GM12878 (cell line): ENCODE data around the gene ENOX1. TPM values are rescaled to one million over a fixed set of nuclear protein-coding genes. Genes with fewer than 3 reads are reported as not detected.

Experiments used
- BMI1 ChIP-seq: fragments of 450-650 bp; IDR thresholded peaks from 2 replicates; pipeline ENCODE4 v1.6.1; 2016; ENCODE audit warnings: mild to moderate bottlenecking, moderate library complexity, borderline replicate concordance
- CREM ChIP-seq: IDR thresholded peaks from 2 replicates; pipeline ENCODE4 v1.6.1; 2014; ENCODE audit warnings: antibody characterized with exemption, low read depth
- FOXK2 ChIP-seq: fragments of 450-650 bp; IDR thresholded peaks from 2 replicates; pipeline ENCODE4 v1.6.1; 2017; ENCODE audit warnings: mild to moderate bottlenecking, moderate library complexity
- FOXM1 ChIP-seq: IDR thresholded peaks from 2 replicates; pipeline ENCODE4 v1.6.1; 2012; ENCODE audit warnings: low read depth, mild to moderate bottlenecking, inconsistent platforms, low read length, moderate library complexity
- JUND ChIP-seq: IDR thresholded peaks from 2 replicates; pipeline ENCODE4 v1.6.1; 2012; ENCODE audit warnings: low read depth, mild to moderate bottlenecking, low read length, improper control_type of control experiment, moderate library complexity
- NFIC ChIP-seq: IDR thresholded peaks from 2 replicates; pipeline ENCODE4 v1.6.1; 2012; ENCODE audit warnings: low read depth, mild to moderate bottlenecking, inconsistent platforms, low read length, moderate library complexity
- NFXL1 ChIP-seq: fragments of 450-650 bp; IDR thresholded peaks from 2 replicates; pipeline ENCODE4 v1.6.1; 2017; ENCODE audit warnings: antibody characterized with exemption, mild to moderate bottlenecking, borderline replicate concordance
- NFYB ChIP-seq: IDR thresholded peaks from 2 replicates; pipeline ENCODE4 v1.6.1; 2011; ENCODE audit warnings: low read depth, mild to moderate bottlenecking, low read length, improper control_type of control experiment, moderate library complexity; ENCODE audit not compliant: insufficient read depth
- NKRF ChIP-seq: fragments of 450-650 bp; conservative IDR thresholded peaks from 2 replicates; pipeline ENCODE4 v1.6.1; 2017; ENCODE audit warnings: mild to moderate bottlenecking, moderate library complexity
- PAX8 ChIP-seq: fragments of 450-650 bp; IDR thresholded peaks from 2 replicates; pipeline ENCODE4 v1.6.1; 2017; ENCODE audit warnings: mild to moderate bottlenecking, moderate library complexity
- PBX3 ChIP-seq: IDR thresholded peaks from 2 replicates; pipeline ENCODE4 v1.6.1; 2011; ENCODE audit warnings: mild to moderate bottlenecking, low read depth, low read length, moderate library complexity; ENCODE audit not compliant: insufficient replicate concordance
- RCOR1 ChIP-seq: conservative IDR thresholded peaks from 2 replicates; pipeline ENCODE4 v1.6.1; 2012; ENCODE audit warnings: low read depth, low read length, improper control_type of control experiment
- SMARCA5 ChIP-seq: fragments of 450-650 bp; IDR thresholded peaks from 2 replicates; pipeline ENCODE4 v1.6.1; 2017; ENCODE audit warnings: mild to moderate bottlenecking
- SP1 ChIP-seq: IDR thresholded peaks from one replicate; pipeline ENCODE4 v1.6.1; 2011; ENCODE audit warnings: low read depth, low read length
- SPI1 ChIP-seq: IDR thresholded peaks from 2 replicates; pipeline ENCODE4 v1.6.1; 2011; ENCODE audit warnings: low read depth, mild to moderate bottlenecking, low read length, moderate library complexity, borderline replicate concordance; ENCODE audit not compliant: insufficient read depth
- SRF ChIP-seq, 2 experiments: IDR thresholded peaks; 2 replicates each; pipeline ENCODE4 v1.6.1; 2011; ENCODE audit warnings: low read depth in 2 of 2, low read length in 2 of 2, mild to moderate bottlenecking in 1 of 2, moderate library complexity in 1 of 2
- SUZ12 ChIP-seq: fragments of 200-600 bp; sonication (generic); IDR thresholded peaks from one replicate; pipeline ENCODE4 v1.6.1; 2018; ENCODE audit warnings: antibody characterized with exemption, mild to moderate bottlenecking; ENCODE audit not compliant: unreplicated experiment
- TCF12 ChIP-seq: IDR thresholded peaks from 2 replicates; pipeline ENCODE4 v1.6.1; 2011; ENCODE audit warnings: low read depth, mild to moderate bottlenecking, low read length
- polyA plus RNA-seq, 11 experiments: library from polyadenylated mRNA; depleted of rRNA in 4 of 11; unstranded in 6 of 11; stranded (reverse) in 5 of 11; fragments of >200 nt; fragmentation: Nextera tagmentation in 4 of 11; fragmentation: Illumina TruSeq in 1 of 11; extraction: Ambion mirVana in 4 of 11; extraction: Trizol in 1 of 11; gene quantifications; 1 replicate in 1 of 11; 2 replicates in 10 of 11; pipeline versions ENCODE4 v1.2.1 to v1.2.3, GENCODE V29; 2011 to 2016; ENCODE audit warnings: inconsistent platforms in 2 of 11, missing spikeins in 2 of 11, low read depth in 1 of 11
- total RNA-seq, 4 experiments: library from RNA; depleted of rRNA in 3 of 4; stranded (reverse); fragments of >200 nt in 3 of 4; fragmentation: Illumina TruSeq in 1 of 4; extraction: Trizol in 1 of 4; gene quantifications; 2 replicates each; pipeline versions ENCODE4 v1.2.1 to v1.2.3, GENCODE V29; 2013 to 2021
- TF ChIP-seq, protein P1 (sequence below): fragments of 450-650 bp; formaldehyde crosslinking; IDR thresholded peaks from 2 replicates; pipeline ENCODE4 v1.5.0; 2022; ENCODE audit warnings: mild to moderate bottlenecking, missing genetic modification characterization
- TF ChIP-seq, protein P2 (sequence below): fragments of 450-650 bp; IDR thresholded peaks from 2 replicates; pipeline ENCODE4 v1.6.1; 2017; ENCODE audit warnings: mild to moderate bottlenecking
- TF ChIP-seq, protein P3 (sequence below): fragments of 450-650 bp; IDR thresholded peaks from 2 replicates; pipeline ENCODE4 v1.6.1; 2014; ENCODE audit warnings: mild to moderate bottlenecking

ENOX1 gene
- total and polyA plus RNA-seq, 10 of the 15 experiments (the other 5 are each of a cell fraction or from before 2014, with no cell fraction given): 0.11 to 0.26 (median 0.15) TPM

DNA sequence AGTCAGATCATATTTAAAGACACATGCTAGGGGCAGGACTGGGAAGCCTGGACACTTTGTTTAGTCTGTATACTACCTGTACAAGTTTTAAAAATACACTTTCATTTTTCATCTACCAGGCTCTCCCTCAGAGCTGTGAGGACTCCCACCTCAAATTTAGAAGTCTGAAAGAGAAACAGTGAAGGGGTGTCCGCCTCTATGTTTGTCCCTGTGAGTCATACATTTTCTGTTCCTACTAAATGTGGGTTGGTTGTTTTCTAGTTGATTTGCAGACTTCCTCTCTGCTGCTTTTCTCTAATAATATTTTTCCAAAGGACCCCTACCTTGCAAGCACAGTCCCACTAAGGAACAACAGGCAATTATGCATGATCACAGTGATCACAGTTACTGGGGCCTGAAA is 110.5 kb downstream of the ENOX1 start (continued):
- TF ChIP-seq NFYB (no peak), SMARCA5 (no peak), SRF (IDR thresholded peaks at IDR 0.05; ENCODE audit: low read depth in 2 of 2, low read length in 2 of 2) (no peak), SPI1 (peak; percentile 78), BMI1 (no peak), JUND (no peak), RCOR1 (no peak), FOXM1 (no peak), SP1 (no peak), NFXL1 (no peak), PAX8 (no peak), NFIC (peak; percentile 74), CREM (peak; percentile 52; the same call in 1 of the 2 replicates), FOXK2 (no peak), PBX3 (no peak), SUZ12 (no peak), TCF12 (no peak), NKRF (no peak)
- TF ChIP-seq, protein P1, sequence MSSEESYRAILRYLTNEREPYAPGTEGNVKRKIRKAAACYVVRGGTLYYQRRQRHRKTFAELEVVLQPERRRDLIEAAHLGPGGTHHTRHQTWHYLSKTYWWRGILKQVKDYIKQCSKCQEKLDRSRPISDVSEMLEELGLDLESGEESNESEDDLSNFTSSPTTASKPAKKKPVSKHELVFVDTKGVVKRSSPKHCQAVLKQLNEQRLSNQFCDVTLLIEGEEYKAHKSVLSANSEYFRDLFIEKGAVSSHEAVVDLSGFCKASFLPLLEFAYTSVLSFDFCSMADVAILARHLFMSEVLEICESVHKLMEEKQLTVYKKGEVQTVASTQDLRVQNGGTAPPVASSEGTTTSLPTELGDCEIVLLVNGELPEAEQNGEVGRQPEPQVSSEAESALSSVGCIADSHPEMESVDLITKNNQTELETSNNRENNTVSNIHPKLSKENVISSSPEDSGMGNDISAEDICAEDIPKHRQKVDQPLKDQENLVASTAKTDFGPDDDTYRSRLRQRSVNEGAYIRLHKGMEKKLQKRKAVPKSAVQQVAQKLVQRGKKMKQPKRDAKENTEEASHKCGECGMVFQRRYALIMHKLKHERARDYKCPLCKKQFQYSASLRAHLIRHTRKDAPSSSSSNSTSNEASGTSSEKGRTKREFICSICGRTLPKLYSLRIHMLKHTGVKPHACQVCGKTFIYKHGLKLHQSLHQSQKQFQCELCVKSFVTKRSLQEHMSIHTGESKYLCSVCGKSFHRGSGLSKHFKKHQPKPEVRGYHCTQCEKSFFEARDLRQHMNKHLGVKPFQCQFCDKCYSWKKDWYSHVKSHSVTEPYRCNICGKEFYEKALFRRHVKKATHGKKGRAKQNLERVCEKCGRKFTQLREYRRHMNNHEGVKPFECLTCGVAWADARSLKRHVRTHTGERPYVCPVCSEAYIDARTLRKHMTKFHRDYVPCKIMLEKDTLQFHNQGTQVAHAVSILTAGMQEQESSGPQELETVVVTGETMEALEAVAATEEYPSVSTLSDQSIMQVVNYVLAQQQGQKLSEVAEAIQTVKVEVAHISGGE (CRISPR knock-in tag): no peak
- TF ChIP-seq, protein P2, sequence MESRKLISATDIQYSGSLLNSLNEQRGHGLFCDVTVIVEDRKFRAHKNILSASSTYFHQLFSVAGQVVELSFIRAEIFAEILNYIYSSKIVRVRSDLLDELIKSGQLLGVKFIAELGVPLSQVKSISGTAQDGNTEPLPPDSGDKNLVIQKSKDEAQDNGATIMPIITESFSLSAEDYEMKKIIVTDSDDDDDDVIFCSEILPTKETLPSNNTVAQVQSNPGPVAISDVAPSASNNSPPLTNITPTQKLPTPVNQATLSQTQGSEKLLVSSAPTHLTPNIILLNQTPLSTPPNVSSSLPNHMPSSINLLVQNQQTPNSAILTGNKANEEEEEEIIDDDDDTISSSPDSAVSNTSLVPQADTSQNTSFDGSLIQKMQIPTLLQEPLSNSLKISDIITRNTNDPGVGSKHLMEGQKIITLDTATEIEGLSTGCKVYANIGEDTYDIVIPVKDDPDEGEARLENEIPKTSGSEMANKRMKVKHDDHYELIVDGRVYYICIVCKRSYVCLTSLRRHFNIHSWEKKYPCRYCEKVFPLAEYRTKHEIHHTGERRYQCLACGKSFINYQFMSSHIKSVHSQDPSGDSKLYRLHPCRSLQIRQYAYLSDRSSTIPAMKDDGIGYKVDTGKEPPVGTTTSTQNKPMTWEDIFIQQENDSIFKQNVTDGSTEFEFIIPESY: no peak
- TF ChIP-seq, protein P3, sequence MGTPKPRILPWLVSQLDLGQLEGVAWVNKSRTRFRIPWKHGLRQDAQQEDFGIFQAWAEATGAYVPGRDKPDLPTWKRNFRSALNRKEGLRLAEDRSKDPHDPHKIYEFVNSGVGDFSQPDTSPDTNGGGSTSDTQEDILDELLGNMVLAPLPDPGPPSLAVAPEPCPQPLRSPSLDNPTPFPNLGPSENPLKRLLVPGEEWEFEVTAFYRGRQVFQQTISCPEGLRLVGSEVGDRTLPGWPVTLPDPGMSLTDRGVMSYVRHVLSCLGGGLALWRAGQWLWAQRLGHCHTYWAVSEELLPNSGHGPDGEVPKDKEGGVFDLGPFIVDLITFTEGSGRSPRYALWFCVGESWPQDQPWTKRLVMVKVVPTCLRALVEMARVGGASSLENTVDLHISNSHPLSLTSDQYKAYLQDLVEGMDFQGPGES: no peak
